HG02610 (cell line): ENCODE results near the gene OIP5.
"Not testable (repeated sequence)": the region's sequence is repeated elsewhere in the genome, so short reads cannot be mapped to it uniquely, and the experiment has no call there.

Experiments
- ATAC-seq: cut with Tn5 transposase; IDR thresholded peaks from one replicate; pipeline ENCODE4 v1.9.1; 2021; ENCODE audit warnings: mild to moderate bottlenecking, moderate library complexity; ENCODE audit not compliant: unreplicated experiment

The OIP5 gene

GRCh38 chr15:41304149-41304770 lies 28.1 kb downstream of the OIP5 start:
- ATAC-seq = no peak

- no peak for ATAC-seq
Measured at GRCh38 chr15:41301587-41301986, 30.8 kb downstream of the OIP5 start.

GRCh38 chr15:41301139-41301538 lies 31.3 kb downstream of the OIP5 start:
- ATAC-seq = not testable (repeated sequence)

- no peak for ATAC-seq
Measured at GRCh38 chr15:41292521-41292920, 39.9 kb downstream of the OIP5 start.

- ATAC-seq = peak; percentile 78
Measured at GRCh38 chr15:41291065-41291631, 41.2 kb downstream of the OIP5 start.

GRCh38 chr15:41289953-41290352 lies 42.4 kb downstream of the OIP5 start:
- no peak for ATAC-seq

- no peak for ATAC-seq
Measured at GRCh38 chr15:41288464-41288863, 43.9 kb downstream of the OIP5 start.

GRCh38 chr15:41286665-41287333 lies 45.6 kb downstream of the OIP5 start:
- no peak for ATAC-seq

GRCh38 chr15:41285285-41285684 lies 47.1 kb downstream of the OIP5 start:
- ATAC-seq = no peak

GRCh38 chr15:41284427-41285177 lies 47.8 kb downstream of the OIP5 start:
- no peak for ATAC-seq

- ATAC-seq = peak; percentile 97
Measured at GRCh38 chr15:41283653-41284426, 48.6 kb downstream of the OIP5 start.

- not testable (repeated sequence) for ATAC-seq
Measured at GRCh38 chr15:41282980-41283652, 49.3 kb downstream of the OIP5 start.

GRCh38 chr15:41282436-41282835 lies 50.0 kb downstream of the OIP5 start:
- ATAC-seq = not testable (repeated sequence)

GRCh38 chr15:41281236-41281635 lies 51.2 kb downstream of the OIP5 start:
- ATAC-seq = no peak

- no peak for ATAC-seq
Measured at GRCh38 chr15:41279535-41280283, 52.7 kb downstream of the OIP5 start.

GRCh38 chr15:41278319-41278718 lies 54.1 kb downstream of the OIP5 start:
- ATAC-seq = no peak

GRCh38 chr15:41276831-41277230 lies 55.6 kb downstream of the OIP5 start:
- no peak for ATAC-seq

GRCh38 chr15:41269887-41270286 lies 62.5 kb downstream of the OIP5 start:
- no peak for ATAC-seq

- ATAC-seq = no peak
Measured at GRCh38 chr15:41263891-41264351, 68.5 kb downstream of the OIP5 start.
